ENCODE data around the gene THEMIS. TPM values are rescaled to one million over a fixed set of nuclear protein-coding genes. Genes with fewer than 3 reads are reported as not detected.

THEMIS gene
- total and polyA plus RNA-seq, 2 experiments from 2014 or later, result not detected

GRCh38 chr6:127718694-127719093 lies 182.2 kb downstream of the THEMIS start:
- ATAC-seq, result no peak
- no peak overlapping the region for H3K4me3 ChIP-seq
- H3K27me3 Mint-ChIP-seq (ENCODE audit: insufficient read depth, low read depth, poor library complexity), result no peaks in the 10 kb centered on the region
- no peaks in the 10 kb centered on the region; the same call in 2 of the 3 replicates for H3K4me1 Mint-ChIP-seq
- H3K27ac Mint-ChIP-seq, result no peak overlapping the region
- no peak overlapping the region for H3K4me2 ChIP-seq
- no peak overlapping the region for H3K27ac ChIP-seq (ENCODE audit: low read depth)
- DNase-seq (ENCODE audit: low spot score), result no peak
- no peak overlapping the region for H3K4me3 Mint-ChIP-seq
- H3K27me3 ChIP-seq (ENCODE audit: insufficient read depth), result no peaks in the 10 kb centered on the region
- H4K20me1 ChIP-seq (replicated peaks; ENCODE audit: insufficient read depth), result no peaks in the 10 kb centered on the region
- no peaks in the 10 kb centered on the region; the same call in 1 of the 2 replicates for H3K9me2 ChIP-seq (ENCODE audit: insufficient read depth)
- no peaks in the 10 kb centered on the region for H3K79me2 ChIP-seq (replicated peaks; ENCODE audit: insufficient read depth)
- H3K36me3 Mint-ChIP-seq (ENCODE audit: low read depth), result no peaks in the 10 kb centered on the region
- no peak overlapping the region for H2AFZ ChIP-seq
- TF ChIP-seq ZNF114 (CRISPR knock-in tag; IDR thresholded peaks at IDR 0.05) (no peak), ZNF331 (CRISPR knock-in tag; IDR thresholded peaks at IDR 0.05; ENCODE audit: low read depth) (no peak), EZH2phosphoT487 (IDR thresholded peaks at IDR 0.05; ENCODE audit: unreplicated experiment) (no peak), JUNB (IDR thresholded peaks at IDR 0.05; ENCODE audit: unreplicated experiment) (no peak), EZH2 (IDR thresholded peaks at IDR 0.05; ENCODE audit: low read depth, unreplicated experiment) (no peak)
- TF ChIP-seq, protein P1, sequence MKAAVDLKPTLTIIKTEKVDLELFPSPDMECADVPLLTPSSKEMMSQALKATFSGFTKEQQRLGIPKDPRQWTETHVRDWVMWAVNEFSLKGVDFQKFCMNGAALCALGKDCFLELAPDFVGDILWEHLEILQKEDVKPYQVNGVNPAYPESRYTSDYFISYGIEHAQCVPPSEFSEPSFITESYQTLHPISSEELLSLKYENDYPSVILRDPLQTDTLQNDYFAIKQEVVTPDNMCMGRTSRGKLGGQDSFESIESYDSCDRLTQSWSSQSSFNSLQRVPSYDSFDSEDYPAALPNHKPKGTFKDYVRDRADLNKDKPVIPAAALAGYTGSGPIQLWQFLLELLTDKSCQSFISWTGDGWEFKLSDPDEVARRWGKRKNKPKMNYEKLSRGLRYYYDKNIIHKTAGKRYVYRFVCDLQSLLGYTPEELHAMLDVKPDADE (IDR thresholded peaks at IDR 0.05), result no peak
- TF ChIP-seq, protein P2, sequence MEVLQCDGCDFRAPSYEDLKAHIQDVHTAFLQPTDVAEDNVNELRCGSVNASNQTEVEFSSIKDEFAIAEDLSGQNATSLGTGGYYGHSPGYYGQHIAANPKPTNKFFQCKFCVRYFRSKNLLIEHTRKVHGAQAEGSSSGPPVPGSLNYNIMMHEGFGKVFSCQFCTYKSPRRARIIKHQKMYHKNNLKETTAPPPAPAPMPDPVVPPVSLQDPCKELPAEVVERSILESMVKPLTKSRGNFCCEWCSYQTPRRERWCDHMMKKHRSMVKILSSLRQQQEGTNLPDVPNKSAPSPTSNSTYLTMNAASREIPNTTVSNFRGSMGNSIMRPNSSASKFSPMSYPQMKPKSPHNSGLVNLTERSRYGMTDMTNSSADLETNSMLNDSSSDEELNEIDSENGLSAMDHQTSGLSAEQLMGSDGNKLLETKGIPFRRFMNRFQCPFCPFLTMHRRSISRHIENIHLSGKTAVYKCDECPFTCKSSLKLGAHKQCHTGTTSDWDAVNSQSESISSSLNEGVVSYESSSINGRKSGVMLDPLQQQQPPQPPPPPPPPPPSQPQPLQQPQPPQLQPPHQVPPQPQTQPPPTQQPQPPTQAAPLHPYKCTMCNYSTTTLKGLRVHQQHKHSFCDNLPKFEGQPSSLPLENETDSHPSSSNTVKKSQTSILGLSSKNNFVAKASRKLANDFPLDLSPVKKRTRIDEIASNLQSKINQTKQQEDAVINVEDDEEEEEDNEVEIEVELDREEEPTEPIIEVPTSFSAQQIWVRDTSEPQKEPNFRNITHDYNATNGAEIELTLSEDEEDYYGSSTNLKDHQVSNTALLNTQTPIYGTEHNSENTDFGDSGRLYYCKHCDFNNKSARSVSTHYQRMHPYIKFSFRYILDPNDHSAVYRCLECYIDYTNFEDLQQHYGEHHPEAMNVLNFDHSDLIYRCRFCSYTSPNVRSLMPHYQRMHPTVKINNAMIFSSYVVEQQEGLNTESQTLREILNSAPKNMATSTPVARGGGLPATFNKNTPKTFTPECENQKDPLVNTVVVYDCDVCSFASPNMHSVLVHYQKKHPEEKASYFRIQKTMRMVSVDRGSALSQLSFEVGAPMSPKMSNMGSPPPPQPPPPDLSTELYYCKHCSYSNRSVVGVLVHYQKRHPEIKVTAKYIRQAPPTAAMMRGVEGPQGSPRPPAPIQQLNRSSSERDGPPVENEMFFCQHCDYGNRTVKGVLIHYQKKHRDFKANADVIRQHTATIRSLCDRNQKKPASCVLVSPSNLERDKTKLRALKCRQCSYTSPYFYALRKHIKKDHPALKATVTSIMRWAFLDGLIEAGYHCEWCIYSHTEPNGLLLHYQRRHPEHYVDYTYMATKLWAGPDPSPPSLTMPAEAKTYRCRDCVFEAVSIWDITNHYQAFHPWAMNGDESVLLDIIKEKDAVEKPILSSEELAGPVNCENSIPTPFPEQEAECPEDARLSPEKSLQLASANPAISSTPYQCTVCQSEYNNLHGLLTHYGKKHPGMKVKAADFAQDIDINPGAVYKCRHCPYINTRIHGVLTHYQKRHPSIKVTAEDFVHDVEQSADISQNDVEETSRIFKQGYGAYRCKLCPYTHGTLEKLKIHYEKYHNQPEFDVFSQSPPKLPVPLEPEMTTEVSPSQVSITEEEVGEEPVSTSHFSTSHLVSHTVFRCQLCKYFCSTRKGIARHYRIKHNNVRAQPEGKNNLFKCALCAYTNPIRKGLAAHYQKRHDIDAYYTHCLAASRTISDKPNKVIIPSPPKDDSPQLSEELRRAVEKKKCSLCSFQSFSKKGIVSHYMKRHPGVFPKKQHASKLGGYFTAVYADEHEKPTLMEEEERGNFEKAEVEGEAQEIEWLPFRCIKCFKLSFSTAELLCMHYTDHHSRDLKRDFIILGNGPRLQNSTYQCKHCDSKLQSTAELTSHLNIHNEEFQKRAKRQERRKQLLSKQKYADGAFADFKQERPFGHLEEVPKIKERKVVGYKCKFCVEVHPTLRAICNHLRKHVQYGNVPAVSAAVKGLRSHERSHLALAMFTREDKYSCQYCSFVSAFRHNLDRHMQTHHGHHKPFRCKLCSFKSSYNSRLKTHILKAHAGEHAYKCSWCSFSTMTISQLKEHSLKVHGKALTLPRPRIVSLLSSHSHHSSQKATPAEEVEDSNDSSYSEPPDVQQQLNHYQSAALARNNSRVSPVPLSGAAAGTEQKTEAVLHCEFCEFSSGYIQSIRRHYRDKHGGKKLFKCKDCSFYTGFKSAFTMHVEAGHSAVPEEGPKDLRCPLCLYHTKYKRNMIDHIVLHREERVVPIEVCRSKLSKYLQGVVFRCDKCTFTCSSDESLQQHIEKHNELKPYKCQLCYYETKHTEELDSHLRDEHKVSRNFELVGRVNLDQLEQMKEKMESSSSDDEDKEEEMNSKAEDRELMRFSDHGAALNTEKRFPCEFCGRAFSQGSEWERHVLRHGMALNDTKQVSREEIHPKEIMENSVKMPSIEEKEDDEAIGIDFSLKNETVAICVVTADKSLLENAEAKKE (CRISPR knock-in tag; IDR thresholded peaks at IDR 0.05), result no peak
- TF ChIP-seq, protein P3, sequence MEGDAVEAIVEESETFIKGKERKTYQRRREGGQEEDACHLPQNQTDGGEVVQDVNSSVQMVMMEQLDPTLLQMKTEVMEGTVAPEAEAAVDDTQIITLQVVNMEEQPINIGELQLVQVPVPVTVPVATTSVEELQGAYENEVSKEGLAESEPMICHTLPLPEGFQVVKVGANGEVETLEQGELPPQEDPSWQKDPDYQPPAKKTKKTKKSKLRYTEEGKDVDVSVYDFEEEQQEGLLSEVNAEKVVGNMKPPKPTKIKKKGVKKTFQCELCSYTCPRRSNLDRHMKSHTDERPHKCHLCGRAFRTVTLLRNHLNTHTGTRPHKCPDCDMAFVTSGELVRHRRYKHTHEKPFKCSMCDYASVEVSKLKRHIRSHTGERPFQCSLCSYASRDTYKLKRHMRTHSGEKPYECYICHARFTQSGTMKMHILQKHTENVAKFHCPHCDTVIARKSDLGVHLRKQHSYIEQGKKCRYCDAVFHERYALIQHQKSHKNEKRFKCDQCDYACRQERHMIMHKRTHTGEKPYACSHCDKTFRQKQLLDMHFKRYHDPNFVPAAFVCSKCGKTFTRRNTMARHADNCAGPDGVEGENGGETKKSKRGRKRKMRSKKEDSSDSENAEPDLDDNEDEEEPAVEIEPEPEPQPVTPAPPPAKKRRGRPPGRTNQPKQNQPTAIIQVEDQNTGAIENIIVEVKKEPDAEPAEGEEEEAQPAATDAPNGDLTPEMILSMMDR (conservative IDR thresholded peaks at IDR 0.05; ENCODE audit: low read depth in 2 of 2), result no peak
- no peaks in the 10 kb centered on the region for H3F3A ChIP-seq (replicated peaks; ENCODE audit: low read depth)
- no peaks in the 10 kb centered on the region for H3K36me3 ChIP-seq (ENCODE audit: insufficient read depth)
- H3K4me1 ChIP-seq (ENCODE audit: insufficient read depth), result no peaks in the 10 kb centered on the region
- no peaks in the 10 kb centered on the region for H3K9me3 Mint-ChIP-seq
